HG03439 (cell line): ENCODE results near the gene SMOC2.

Experiments
- ATAC-seq: cut with Tn5 transposase; IDR thresholded peaks from one replicate; pipeline ENCODE4 v1.9.1; 2021; ENCODE audit warnings: mild to moderate bottlenecking, moderate library complexity; ENCODE audit not compliant: unreplicated experiment

SMOC2 gene

DNA sequence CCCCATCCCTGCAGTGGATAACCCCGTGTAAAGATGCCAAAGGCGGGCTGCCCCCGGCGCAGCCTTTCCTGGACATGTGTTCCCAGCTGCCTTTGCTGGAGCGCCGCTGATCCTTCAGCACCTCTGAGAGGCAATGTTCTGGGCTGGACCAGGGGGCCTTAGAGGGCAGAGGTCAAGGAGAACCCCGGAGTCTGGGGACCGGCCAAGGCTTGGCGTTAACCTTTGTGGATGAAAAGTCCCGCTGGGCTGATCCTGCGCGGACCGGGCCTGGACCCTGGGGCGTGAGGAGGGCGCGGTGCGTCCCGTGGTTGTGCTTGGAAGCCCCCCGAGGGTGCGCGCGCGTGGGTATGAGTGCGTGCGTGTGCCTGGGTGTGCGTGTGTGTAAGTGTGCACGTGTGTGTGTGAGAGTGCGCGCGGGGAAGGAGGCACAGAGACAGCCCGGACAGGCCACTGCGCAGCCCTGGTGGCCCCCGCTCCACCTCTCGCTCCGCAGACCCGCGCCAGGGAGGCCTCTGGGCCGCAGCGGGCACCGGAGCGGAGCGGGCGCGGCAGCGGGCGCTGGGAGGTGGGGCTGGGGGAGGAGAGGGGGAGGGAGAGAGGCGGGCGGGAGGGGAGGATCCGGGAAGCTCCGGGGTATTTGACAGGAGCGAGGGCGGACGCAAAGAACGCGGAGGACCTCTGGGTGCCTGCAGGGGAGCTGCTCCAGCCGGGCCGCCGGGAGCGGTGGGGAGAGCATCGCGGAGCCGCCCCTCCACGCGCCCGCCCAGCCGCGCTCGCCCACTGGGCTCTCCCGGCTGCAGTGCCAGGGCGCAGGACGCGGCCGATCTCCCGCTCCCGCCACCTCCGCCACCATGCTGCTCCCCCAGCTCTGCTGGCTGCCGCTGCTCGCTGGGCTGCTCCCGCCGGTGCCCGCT, at the start of gene SMOC2:
Gene SMOC2, plus strand, starts transcription at position 665 of the 914 bp plus-strand sequence. Its CDS starts 187 bp downstream, at position 852.
- ATAC-seq: no peak

DNA sequence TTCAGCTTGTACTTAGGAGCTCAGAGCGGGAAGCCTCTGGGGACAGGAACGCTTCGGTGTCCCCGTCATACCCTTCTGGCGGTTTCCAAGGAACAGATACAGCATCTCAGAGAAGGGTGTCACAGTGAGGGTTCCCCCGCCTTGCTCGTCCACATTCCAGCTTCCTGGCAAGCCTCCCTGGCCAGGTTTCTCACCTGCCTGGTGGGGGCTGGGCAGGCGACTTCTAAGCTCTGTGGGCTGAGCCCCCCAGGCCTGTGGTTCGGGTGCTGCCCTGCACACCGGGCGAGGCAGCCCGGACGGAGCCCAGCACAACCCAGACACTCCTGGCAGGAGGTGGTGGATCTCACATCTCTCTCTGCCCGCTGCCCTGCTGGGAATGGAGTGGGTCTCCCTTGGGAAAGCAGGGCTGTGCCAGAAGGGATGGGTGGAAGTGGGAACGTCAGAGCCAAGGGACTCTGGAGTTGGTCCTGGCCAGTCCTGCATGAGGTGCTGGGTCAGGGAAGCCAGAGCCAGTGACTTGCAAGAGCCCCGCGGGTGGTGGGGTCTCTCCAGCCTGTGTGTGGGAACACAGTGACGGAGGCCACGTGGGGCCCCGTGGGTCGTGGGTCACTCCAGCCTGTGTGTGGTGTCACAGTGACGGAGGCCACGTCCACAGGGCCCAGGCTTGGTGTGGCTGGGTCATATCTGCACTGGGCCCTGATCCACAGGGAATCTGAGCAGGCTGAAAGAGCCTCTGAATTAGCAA, 47.7 kb upstream of the SMOC2 start:
- no peak for ATAC-seq

DNA sequence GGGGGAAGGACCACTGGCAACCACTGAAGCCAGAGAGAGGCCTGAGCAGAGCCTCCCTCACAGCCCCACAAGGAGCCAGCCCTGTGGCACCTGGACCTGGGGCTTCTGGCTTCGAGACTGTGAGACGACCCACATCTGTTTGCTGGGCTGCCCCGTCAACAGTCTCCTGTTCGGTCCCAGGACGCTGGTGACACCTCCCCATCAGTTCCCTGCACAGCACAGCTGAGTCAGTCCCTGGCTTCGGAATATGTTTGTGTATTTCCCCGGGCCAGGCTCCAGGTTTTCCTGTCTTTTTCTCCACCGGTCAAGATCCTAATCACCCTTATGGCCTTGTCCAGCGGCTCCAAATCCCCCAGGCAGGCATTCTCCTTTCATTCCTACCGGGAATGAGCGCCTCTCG, 46.4 kb upstream of the SMOC2 start:
- no peak for ATAC-seq

GRCh38 chr6:168395983-168396382, 45.0 kb upstream of the SMOC2 start:
- no peak for ATAC-seq

DNA sequence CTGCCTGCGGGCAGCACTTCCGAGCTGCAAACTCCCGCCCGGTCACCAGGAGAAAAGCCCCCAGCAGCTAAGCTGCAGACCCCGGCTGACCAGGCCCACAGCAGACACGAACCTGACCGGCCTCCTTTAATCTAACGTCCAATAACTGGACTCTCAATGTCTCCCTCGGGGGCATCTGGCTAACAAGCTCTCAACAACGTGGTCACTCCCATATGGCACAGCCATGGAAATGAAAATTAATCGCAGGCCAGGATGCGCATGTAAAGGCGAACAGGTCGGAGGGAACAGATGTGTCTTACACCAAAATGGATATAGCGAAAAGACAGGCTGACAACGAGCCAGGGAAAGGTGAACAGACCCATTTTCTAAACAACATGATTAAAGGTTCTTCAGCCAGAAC, 44.4 kb upstream of the SMOC2 start:
- no peak for ATAC-seq

DNA sequence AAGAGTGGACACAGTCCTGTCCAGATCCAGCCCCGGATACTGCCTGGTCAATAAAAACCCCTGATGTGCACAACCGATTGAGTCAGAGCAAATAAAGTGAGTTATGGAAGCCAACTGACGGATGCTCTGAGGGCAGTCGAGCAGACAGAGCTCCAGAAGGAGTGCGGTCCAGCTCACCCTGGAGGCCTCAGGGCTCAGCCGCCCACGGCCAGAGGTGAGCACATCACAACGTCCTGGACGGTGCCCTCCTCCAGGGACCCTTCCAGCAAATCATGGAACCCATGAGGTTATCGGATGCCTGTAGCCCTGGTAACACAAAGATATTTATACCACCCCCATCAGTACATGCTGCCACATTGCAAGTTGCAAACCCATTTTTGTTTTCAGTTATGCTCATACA, 44.0 kb upstream of the SMOC2 start:
- no peak for ATAC-seq

GRCh38 chr6:168400037-168400436, 40.9 kb upstream of the SMOC2 start:
- no peak for ATAC-seq

- no peak for ATAC-seq
These were observed 37.5 kb upstream of the SMOC2 start for GRCh38 chr6:168403370-168404005.

DNA sequence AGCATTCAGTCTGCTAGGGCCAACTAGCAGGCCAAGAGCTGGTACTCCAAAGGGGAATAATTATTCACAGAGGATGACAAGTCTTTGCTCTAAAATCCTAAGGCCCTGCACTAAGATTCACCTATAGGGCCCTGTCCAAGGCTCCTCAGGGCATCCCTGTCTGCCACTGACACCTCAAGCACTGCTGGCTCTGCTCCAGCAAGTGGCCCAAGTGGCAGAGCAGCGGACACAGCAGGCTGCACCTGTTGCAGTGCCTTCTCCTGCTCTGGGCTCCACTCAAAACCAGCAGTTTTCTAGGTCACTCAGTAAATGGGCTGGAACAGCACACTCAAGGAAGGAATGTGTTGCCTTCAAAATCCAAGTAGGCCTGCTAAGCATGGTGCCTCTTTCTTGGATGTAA, 36.4 kb upstream of the SMOC2 start:
- no peak for ATAC-seq

DNA sequence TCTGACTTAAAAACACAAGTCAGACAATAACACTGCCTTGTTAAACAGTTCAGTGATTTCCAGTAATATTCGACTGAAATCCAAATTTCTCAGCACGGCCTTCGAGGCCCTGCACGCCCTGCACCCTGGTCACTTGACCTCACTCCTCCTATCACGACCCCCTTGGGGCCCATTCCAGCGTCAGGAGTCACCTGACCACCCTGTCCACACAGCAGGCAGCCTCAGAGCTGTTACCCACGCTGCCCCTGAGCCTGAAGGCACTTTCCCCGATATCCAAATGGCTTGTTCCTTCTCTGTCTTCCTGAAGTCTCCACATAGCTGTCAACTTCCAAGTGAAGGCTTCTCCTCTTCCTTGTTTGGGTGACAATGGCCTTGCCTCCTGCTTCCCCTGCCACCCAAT, 33.1 kb upstream of the SMOC2 start:
- ATAC-seq: no peak

DNA sequence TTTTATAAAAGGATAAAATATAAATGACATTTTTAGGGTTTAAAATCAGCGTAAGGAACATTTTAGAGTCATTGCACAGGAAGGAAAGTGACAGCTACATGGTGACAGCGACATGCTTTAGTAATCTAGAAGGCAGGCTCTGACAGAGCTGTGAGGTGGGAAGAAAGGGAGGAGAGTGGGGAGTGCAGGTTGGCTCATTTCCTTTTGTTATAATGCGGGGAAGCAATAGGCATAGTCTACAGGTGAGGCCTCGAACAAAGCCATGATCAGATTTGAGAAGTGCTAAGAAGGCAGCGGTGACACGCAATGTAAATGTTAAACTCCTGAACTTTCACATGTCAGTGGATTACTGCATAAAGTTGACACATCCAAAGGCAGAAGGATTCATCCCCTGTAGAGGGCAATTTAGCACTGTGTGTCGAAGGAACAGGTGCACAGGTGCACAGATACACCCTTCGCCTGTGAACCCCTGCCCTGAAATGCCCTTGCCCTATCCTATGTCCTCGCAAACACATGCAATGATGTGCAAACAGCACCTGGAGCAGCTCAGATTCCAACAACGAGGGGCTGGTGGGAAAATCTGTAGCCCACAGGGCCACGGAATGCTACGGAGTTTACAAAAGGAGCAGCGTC, 32.4 kb upstream of the SMOC2 start:
- no peak for ATAC-seq

- ATAC-seq: no peak
These were observed 30.9 kb upstream of the SMOC2 start for GRCh38 chr6:168410035-168410434.

GRCh38 chr6:168410554-168411011, 30.4 kb upstream of the SMOC2 start:
- no peak for ATAC-seq

DNA sequence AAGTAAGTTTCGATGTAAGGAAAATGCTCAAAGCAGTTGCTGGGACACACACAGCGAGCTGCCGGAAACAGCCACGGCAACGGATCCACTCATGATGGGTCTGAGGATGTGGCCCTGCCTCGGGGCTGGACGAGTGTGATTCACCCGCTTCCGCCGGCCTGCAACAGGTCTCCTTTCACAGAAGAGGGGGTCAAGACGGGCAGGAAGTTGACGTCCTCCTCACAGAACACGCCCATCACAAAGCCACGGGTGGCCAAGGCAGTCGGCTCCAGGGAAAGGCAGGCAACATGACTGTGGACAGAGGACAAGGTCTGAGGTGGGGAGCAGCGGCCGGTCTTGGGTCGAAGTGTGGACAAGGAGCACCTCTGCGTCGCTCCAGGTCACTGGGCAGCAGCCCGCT, 29.9 kb upstream of the SMOC2 start:
- no peak for ATAC-seq

DNA sequence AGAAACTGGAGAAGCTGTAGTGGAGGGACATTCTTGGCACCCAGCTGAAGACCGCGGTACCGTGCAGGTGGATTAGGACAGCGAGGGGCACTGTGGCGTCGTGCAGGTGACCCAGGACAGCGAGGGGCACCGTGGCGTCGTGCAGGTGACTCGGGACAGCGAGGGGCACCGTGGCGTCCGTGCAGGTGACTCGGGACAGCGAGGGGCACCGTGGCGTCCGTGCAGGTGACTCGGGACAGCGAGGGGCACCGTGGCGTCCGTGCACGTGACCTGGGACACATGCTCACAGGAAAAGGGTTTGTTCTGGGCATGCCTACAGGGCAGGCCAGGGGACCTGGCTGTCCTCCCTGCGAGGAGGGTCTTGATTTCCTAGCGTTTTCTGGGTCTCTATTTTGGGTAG, 29.2 kb upstream of the SMOC2 start:
- ATAC-seq: no peak

DNA sequence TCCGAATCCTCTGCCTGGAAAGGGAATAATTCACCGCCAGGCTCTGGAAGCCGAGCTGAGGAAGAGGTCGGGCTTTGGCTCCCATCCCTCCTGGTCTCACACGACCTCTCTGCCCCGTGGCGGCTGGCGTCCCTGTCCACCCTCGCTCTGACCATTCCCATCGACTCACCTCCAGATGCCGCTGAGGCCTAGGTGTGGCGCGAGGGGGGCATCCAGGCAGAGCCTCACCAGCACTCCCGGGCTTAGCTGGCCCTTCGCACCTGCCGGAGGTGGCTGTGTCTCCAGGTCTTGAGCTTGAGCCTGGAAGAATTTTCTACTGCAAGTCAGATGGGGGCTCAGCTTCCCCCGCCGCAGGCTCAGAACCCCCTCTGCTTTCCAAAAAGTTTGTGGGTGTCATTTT, 28.5 kb upstream of the SMOC2 start:
- ATAC-seq: no peak

- ATAC-seq: no peak
These were observed 27.8 kb upstream of the SMOC2 start for GRCh38 chr6:168413018-168413720.

- no peak for ATAC-seq
These were observed 27.1 kb upstream of the SMOC2 start for GRCh38 chr6:168413856-168414255.

DNA sequence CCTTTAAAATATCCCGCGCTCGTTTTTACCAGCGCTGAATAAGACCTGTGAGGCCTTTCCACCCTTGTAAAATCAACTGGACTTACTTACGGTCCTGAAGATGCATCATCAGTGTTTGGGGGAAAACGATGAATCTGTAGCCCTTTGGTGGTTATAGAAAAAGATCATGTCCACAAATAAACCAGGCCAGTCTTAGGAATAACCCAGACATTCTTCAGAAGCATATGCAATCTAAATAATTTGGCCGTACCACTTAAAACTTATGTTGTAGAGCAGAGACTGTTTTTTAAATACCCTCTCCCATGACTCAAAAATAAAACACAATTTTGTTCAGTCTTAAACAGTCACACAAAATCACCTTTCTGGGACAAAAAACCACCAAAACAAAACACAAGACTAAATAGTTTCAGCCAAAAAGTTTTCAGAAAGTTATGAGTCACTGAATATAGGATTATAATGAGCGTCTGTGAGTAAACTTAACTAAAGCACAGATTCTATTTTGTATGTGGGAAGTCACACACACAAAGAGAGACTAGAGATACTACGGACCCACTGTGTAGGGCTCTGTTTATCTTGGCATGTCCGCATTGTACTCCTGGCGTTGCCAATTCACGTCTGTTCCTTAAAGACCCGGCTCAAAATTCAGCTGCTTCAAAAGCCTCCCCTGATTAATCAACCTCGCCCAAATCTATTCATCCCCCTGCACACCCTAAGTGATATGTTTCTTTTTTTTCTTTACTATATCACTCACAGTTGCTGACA, 26.5 kb upstream of the SMOC2 start:
- ATAC-seq: no peak
